Stimulated activated naive CD8-positive, alpha-beta T cell treated with anti-CD3 and anti-CD28 coated beads, Interleukin-15, Interleukin-2, amounts not matched to agents 100 ng/mL and 50 ng/mL, for 24 hours (primary cell): ENCODE measurements around the gene MIA2.
A peak's percentile ranks its signal among the peaks of the same experiment; 100 is the strongest.

Experiments used
- H3K27ac Mint-ChIP-seq: one replicate; pipeline ENCODE4 v1.8.0; 2021; ENCODE audit warnings: mild to moderate bottlenecking, mixed read lengths
- H3K27me3 Mint-ChIP-seq: one replicate; pipeline ENCODE4 v1.8.0; 2021; ENCODE audit warnings: mixed read lengths
- H3K36me3 Mint-ChIP-seq: one replicate; pipeline ENCODE4 v1.8.0; 2021; ENCODE audit warnings: low read depth, mixed read lengths
- H3K4me1 Mint-ChIP-seq: one replicate; pipeline ENCODE4 v1.8.0; 2021; ENCODE audit warnings: low read depth, mixed read lengths
- H3K4me3 Mint-ChIP-seq: one replicate; pipeline ENCODE4 v1.8.0; 2021; ENCODE audit warnings: mild to moderate bottlenecking, mixed read lengths
- H3K9me3 Mint-ChIP-seq: one replicate; pipeline ENCODE4 v1.8.0; 2021; ENCODE audit warnings: mixed read lengths

MIA2 gene

DNA sequence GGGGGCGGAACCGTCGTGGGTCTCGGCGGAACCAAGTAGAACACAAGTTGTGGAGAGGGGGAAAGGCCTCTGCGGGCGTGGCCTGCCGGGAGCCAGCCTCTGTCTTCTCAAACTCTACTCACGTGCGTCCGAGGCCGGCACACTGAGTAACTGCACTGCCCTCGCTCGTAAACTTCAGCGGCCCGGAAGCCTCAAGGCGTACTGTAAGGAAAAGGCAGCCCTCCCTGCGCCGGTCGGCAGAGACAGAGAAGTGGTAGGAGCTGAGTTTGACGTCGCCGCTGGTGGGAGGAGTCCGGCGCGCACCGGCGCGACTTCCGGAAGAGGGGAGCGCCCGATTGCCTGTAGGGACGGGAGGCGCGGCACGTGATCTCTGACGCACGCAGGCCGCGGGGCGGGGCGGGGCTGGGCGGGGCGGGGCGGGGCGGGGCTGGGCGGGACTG is 198.5 kb downstream of the MIA2 start, which contains the start of gene FBXO33:
TSS of gene FBXO33 (minus strand) at position 255 of the 440 bp plus-strand sequence. CDS start 271 bp downstream, outside the sequence.
- Mint-ChIP-seq H3K9me3 (no peaks in the 10 kb centered on the region), H3K27ac (peak within 1 kb of the TSS; percentile 100), H3K4me3 (peak within 1 kb of the TSS; percentile 97), H3K36me3 (no peaks in the 10 kb centered on the region), H3K27me3 (no peaks in the 10 kb centered on the region), H3K4me1 (peaks cover 38% of the 10 kb centered on the region)

DNA sequence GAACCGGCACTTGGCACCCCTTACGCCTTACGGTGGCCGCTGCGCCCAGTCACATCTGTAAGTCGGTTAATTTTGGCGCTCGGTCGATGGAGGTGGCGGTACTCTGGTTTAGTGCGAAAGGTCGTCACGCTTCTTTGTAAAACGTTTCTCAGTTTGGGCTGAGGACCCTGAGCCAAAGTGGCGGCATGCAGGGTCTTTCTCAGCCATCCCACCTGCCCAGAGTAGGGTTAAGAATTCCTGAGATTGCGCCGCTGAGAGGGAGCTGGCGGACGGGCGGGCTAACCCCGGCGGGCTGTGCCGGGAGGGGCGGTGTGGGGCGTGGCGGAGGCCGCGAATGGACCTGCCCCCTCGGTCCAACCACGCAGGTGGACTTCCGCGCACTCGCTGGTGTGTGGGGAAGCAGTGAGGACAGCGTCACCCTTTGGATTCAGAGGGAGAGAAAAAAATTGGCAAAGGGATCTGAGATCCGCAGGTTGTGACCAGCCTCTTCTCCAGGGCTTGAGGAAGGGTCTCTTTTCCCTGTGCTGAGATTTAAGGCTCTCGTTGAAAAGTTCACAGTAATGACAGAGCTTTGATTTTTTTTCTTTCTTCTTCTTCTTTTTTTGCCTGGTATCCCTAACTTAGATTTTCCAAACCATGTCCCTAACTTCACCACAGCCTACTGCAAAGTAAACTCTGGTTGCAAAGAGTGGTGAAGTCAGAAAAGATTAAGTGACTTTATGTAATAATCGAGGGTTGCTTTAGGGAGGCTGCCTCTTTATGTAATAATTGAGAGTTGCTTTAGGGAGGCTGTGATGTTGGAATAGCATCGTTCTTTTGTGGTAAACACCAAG is 199.1 kb downstream of the MIA2 start:
- Mint-ChIP-seq H3K27me3 (no peaks in the 10 kb centered on the region), H3K9me3 (no peaks in the 10 kb centered on the region), H3K27ac (peak overlapping the region; percentile 91), H3K4me3 (peak overlapping the region; percentile 97), H3K36me3 (no peaks in the 10 kb centered on the region), H3K4me1 (peaks cover 38% of the 10 kb centered on the region)

DNA sequence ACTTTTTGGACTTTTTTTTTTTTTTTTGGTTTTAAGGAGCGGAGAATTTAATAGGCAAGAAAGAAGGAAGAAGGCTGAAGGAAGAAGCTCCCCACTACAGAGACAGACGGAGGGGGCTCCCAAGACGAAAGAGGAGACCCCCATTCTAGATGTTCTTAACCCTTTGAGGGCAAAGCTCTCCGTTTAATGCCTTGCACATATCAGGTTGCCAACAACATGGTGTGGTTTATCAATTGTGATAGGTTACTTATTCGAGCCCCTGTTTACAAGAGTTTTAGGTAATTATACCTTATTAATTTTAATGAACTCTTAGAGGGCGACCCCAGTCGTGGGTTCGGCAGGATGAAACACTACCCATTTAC is 199.7 kb downstream of the MIA2 start:
- H3K4me1 Mint-ChIP-seq = peaks cover 35% of the 10 kb centered on the region
- peak overlapping the region; percentile 97 for H3K4me3 Mint-ChIP-seq
- H3K27ac Mint-ChIP-seq = peak overlapping the region; percentile 91
- H3K27me3 Mint-ChIP-seq = no peaks in the 10 kb centered on the region
- H3K36me3 Mint-ChIP-seq = no peaks in the 10 kb centered on the region
- H3K9me3 Mint-ChIP-seq = no peaks in the 10 kb centered on the region

DNA sequence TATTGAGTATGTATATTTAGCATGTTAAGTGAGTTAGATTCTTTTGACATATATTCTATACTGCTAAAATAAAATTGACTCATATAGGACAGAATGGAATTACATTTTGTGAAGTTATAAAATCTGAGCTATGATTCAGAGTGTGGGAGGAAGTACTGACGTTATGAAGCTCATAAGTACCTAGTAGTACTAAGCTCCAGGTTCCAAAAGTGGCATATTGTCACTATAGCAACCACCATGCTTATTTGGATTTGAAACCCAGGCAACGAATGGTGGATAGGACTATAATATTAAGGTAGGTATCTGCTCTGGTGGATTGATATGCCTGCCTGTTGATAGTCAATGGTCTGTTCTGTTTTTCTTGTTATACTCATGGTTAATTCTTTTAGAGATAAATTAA is 200.7 kb downstream of the MIA2 start:
- H3K9me3 Mint-ChIP-seq = no peaks in the 10 kb centered on the region
- H3K4me3 Mint-ChIP-seq = no peak overlapping the region
- peaks cover 27% of the 10 kb centered on the region for H3K4me1 Mint-ChIP-seq
- H3K27me3 Mint-ChIP-seq = no peaks in the 10 kb centered on the region
- H3K36me3 Mint-ChIP-seq = no peaks in the 10 kb centered on the region
- no peak overlapping the region for H3K27ac Mint-ChIP-seq

DNA sequence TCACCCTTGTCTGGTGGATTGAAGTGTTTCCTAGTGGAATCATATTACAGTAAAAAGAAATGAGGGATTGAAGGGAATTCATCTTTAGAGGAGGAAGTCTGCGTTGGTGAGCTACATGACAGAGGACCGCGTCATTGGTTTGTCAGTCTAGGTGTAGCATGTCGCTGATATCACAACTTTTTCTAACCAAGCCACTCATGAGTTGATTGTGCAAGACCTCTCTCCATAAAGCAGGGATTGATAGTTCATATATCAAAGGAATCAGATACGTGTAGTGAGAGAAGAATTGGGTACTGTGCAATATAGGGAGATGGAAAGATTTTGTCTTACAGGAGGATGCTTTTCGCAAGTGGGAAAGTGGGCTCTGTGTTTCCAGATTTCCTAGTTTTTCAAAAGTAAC is 201.5 kb downstream of the MIA2 start:
- H3K27ac Mint-ChIP-seq = no peak overlapping the region
- H3K4me1 Mint-ChIP-seq = peaks cover 18% of the 10 kb centered on the region
- H3K36me3 Mint-ChIP-seq = no peaks in the 10 kb centered on the region
- no peak overlapping the region for H3K4me3 Mint-ChIP-seq
- H3K27me3 Mint-ChIP-seq = no peaks in the 10 kb centered on the region
- no peaks in the 10 kb centered on the region for H3K9me3 Mint-ChIP-seq
